ENCODE data around the gene ZMIZ1.

The ZMIZ1 gene

DNA sequence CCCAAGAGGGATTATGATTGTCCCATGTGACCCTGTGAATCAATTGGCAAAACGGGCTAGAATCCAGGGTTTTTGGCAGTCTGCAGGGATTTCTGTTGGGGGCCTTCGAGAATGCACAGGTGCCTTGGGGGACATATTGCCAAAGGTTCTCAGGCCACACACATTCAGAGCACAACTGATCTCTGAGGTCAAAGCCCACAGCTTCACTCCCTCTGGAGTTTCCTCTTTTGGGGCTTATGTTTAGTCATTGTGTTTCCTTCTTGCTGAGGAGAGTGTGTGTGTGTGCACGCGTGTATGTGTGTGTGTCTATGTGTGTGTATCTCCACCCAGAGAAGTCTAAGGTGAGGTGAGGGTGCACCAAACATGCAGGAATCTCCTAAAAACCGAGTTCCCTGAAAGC is 287.3 kb downstream of the ZMIZ1 start:
- no peak for DNase-seq (ENCODE audit: low read depth in 2 of 2)

DNA sequence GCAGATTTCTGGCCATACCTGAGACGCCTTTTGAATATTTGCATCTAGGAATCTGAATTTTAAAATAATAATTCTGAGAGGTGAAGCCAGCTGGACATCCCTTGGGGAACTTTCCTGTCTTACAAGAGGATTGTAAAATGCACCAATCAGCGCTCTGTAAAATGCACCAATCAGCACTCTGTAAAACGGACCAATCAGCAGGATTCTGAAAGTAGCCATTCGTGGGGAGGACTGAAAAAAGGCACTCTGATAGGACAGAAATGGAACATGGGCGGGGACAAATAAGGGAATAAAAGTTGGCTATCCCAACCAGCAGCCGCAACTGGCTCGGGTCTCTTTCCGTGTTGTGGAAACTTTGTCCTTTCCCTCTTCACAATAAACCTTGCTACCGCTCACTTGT is 288.4 kb downstream of the ZMIZ1 start:
- no peak for DNase-seq (ENCODE audit: low read depth in 2 of 2)

DNA sequence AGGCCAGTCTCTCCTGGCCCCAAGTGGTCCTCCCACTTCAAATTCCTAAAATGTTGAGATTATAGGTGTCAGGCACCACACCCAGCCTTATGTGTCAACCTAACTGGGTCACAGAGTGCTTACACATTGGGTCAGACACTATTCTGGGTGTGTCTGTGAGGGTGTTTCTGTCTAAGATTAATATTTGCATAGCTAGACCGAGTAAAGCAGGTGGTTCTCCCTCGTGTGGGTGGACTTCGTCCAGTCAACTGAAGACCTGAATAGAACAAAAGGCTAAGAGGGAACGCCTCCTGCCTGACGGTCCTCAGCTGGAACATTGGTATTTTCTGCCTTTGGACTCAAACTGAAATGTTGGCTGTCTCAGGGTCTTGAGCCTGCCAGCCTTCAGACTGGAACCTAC is 290.0 kb downstream of the ZMIZ1 start:
- no peak for DNase-seq (ENCODE audit: low read depth in 2 of 2)

DNA sequence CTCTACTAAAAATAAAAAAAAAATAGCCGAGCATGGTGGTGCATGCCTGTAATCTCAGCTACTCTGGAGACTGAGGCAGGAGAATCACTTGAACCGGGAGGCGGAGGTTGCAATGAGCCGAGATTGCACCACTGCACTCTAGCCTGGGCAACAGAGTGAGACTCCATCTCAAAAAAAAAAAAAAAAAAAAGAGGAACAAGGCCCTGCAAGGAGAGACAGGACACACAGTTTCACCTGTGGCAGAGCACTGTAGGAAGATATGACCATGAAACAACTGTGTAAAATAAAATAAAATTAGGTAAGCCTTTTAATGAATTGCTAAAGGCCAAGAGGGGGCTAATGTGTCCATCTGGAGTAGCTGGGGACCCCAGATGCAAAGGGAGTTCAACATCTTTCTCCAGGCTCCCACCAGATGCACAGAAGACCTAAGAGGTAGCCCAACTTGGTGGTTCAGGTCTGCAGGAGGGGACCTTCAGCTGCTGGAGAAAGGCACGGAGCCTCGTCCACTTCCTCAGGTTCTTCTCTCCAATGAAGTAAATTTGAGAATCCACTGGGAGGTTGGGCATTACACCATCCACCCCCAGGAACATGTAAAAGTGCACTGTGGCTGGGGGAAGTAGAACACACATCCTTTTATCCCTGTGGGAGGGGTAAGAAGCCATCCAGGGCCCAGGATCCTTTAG is 291.2 kb downstream of the ZMIZ1 start:
- no peak for DNase-seq (ENCODE audit: low read depth in 2 of 2)

DNA sequence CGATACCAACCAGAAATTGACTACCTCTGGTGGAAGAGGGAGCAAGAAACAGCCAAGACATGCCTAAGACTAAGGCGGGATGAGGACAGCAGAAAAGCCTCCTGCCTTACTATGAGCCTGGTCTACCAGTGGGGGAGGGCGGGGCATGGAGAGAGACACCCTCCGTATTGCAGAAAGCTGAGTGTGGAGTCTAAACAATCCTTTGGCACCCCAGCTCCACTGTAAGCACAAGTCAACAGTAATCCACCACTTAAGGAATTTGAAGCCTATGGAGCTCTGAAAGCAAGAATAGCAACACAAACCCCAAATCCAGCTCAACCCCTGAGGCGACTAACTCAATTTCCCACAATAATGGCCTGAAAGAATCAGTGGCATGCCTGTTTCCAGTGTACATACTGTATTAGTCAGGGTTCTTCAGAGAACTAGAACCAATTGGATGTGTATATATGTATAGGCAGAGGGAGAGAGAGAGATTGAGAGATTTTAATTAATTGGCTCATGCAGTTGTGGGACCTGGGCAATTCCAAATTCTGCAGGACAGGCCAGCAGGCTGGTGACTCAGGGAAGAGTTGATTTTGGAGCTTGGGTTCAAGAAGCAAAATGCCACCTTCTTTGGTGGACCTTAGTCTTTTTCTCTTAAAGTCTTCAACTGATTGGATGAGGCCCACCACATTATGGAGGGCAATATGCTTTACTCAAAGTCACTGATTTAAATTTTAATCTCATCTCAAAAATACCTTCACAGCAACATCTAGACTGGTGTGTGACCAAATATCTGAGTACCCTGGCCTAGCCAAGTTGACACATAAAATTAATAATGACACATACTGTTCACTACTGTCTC is 292.0 kb downstream of the ZMIZ1 start:
- DNase-seq (ENCODE audit: low read depth in 2 of 2) = no peak

DNA sequence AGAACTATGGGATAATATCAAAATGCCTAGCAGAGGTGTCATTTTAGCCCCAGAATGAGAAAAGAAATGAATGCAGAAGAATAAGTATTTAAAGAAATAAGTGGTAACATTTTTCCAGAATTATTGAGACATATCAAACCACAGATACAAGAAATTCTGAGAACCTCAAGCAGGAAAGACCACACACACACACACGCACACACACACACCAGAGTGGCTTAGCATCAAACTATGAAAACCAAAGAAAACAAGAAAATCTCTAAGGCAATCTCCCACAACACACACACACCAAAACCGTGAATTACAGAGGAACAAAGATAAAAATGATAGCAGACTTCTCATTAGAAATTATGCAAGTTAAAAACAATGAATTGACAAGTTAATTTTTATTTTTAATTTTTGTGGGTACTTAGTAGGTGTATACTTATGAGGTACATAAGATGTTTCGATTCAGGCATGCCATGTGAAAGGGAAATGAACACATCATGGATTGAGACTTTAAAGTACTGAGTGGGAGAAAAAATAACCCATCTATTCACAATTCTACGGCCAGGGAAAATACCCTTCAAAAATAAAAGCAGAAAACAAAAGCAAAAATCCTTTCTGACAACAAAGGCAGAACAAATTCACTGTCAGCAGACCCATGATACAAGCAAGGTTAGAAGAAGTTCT is 293.1 kb downstream of the ZMIZ1 start:
- DNase-seq (ENCODE audit: low read depth in 2 of 2) = peak in 1 of 2 experiments; percentile 17

Measured in fibroblast of skin of left biceps (primary cell).